ENCODE results near the gene TBC1D4.
"Not testable (repeated sequence)": the region's sequence is repeated elsewhere in the genome, so short reads cannot be mapped to it uniquely, and the experiment has no call there.

TBC1D4 gene

GRCh38 chr13:75324413-75324940, 157.5 kb downstream of the TBC1D4 start:
- DNase-seq (ENCODE audit: low read depth, low spot score): no peak

- DNase-seq (ENCODE audit: low read depth, low spot score): no peak
Observed at GRCh38 chr13:75321084-75321483, 160.9 kb downstream of the TBC1D4 start.

GRCh38 chr13:75319254-75319653, 162.7 kb downstream of the TBC1D4 start:
- no peak for DNase-seq (ENCODE audit: low read depth, low spot score)

- no peak for DNase-seq (ENCODE audit: low read depth, low spot score)
Observed at GRCh38 chr13:75318138-75318833, 163.7 kb downstream of the TBC1D4 start.

DNA sequence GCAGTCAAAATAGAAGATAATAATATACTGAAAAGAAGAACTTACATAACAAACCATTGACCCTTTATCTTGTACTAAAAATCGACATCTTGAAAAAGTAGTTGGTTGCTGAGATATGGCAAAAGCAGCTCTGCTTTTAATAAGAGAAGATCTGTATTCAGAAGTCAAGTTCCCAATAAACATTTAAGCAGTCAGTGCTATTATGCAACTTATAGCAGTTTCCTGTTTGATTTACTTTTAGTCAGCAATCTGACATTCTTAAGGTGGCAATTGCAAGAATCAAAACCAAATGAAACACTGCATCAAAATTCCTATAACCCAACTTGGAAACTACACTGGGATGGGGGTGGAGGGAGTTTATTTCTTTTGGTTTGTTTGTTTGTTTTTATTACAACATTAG, 165.5 kb downstream of the TBC1D4 start:
- DNase-seq (ENCODE audit: low read depth, low spot score): no peak

DNA sequence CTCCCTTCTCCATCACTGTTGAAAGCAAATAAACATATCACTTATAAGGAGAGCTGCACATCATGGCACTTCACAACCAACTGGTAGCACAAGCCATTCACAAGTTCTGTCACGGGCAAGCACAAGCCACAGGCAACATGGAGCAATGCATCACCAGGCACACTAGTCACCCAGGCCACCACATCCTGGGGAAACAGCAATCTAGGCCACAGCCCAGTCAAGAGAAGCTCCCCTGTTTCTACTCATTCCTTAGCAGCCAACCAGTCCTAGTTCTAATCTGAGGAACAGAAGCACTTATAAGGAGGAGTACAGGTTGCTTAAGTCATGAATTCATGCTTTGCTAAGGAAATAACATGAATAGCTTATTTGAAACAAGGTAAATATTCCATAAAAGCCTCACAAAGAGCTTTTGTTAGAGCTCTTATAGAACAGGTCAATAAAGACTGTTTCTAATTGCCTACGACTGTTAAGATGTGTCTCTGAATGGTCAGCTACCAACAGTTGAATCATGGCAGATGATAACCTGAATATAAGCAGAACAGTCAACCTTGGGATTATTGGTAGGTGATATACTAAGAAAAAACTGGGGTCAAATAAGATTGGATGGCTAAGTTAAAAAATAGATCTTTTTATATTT, 169.0 kb downstream of the TBC1D4 start:
- no peak for DNase-seq (ENCODE audit: low read depth, low spot score)

DNA sequence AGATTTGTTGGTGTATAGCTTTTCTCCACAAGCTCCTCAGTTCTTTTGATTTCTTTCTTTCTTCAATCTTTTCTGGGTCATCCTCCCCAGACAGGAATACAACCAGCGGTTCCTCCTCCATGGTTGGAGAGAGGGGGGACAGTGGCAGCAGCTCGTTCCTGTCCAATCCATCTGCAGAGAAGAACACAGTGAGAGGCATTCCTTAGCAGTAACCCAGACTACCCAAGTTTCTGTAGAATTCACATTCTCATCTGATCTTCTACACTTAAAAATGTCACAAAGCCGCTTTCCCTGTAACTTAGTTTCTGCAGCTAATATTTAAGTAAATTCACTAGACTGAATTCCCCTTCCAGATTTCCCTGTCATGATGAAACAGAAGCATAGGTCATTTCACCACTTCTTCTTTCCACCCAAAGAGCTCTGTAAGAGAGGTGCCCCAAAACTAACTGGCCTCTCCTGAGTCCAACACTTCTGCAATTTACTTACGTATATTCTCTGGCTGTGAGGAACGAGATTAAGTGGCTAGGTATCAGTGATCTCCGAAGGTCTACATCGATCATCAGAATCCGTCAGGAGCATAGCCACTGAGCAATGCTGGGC, 171.9 kb downstream of the TBC1D4 start:
- no peak for DNase-seq (ENCODE audit: low read depth, low spot score)

- DNase-seq (ENCODE audit: low read depth, low spot score): no peak
Observed at GRCh38 chr13:75308222-75308621, 173.7 kb downstream of the TBC1D4 start.

GRCh38 chr13:75307370-75307949, 174.5 kb downstream of the TBC1D4 start:
- no peak for DNase-seq (ENCODE audit: low read depth, low spot score)

DNA sequence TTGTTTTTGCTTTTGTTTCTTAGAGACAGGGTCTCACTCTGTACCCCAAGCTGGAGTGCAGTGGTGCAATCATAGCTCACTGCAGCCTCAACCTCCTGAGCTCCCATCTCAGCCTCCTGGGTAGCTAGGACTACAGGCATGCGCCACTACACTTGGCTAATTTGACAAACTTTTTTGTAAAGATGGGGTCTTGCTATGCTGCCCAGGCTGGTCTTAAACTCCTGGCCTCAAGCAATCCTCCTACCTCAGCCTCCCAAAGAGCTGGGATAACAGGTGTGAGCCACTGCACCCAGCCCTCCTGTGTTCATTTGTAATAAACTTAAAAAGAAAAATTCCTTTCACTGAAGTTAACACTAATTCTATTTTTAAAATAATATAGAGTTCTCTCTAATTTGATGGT, 175.0 kb downstream of the TBC1D4 start:
- DNase-seq (ENCODE audit: low read depth, low spot score): not testable (repeated sequence)

GRCh38 chr13:75305059-75305458, 176.9 kb downstream of the TBC1D4 start:
- DNase-seq (ENCODE audit: low read depth, low spot score): no peak

DNA sequence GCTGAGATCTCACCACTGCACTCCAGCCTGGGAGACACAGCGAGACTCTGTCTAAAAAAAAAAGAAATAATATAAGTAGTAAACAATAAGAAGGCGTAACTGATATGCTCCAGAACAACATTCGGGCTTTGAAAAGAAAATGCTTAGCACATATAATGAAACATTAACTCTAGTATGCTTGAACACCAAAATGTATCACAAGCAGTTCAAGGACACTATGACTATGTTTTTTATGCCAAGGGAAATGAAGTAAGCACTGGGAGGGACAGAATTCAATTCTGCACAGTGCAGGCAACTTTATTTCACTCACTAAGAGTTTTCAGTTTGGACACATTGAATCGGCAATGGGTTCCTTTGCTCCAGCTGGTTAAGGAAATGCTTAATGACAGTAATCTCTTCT, 178.7 kb downstream of the TBC1D4 start:
- no peak for DNase-seq (ENCODE audit: low read depth, low spot score)

DNA sequence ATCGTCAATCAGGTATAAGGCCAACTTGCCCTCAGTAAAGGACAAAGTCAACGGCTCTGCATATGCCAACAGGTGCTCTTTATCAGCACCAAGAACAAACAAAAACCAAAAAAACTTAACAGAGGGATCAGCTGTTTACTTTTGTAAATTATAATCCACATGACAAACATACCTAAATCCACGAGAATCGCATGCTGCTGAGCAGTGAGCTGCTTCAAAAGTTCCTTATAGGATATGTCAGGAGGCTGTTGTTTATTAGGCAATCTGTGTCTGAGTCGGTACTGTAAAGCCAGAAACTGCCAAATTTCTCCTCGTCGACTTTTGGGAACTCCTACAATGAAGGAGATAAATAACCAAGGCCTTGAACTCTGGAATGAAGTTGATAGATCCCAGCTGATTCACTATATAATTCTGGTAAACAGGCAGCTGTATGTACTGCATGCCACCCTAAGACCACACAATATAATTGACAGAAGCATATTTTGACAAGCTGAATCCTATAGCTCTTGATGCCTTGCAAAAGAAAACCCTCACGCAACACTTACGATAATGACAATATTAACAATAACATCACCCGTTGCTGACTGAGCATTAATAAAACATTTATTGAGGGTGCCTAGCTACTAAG, 179.8 kb downstream of the TBC1D4 start:
- DNase-seq (ENCODE audit: low read depth, low spot score): no peak

GRCh38 chr13:75299913-75300862, 181.8 kb downstream of the TBC1D4 start:
- DNase-seq (ENCODE audit: low read depth, low spot score): no peak

- no peak for DNase-seq (ENCODE audit: low read depth, low spot score)
Observed at GRCh38 chr13:75299246-75299645, 182.7 kb downstream of the TBC1D4 start.

- DNase-seq (ENCODE audit: low read depth, low spot score): no peak
Observed at GRCh38 chr13:75296641-75297040, 185.3 kb downstream of the TBC1D4 start.

DNA sequence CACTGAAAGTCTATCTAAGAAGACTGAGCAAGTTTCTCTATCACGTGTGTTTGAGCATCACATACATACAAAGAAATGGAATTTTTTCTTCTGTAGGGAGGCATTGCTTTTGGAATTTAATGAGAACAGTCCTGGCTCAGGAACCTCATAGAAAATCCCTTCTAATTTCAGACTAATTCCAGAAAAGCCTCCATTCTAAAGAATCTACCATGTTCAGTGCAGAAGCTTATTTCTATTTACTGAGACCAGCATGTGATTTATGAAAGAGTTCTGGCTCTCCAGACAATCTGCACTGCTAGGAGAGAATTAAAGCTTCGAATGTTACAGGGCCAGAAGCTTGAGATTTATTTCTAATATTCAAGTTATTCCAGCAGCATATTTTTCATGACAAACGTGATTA, 186.8 kb downstream of the TBC1D4 start:
- DNase-seq (ENCODE audit: low read depth, low spot score): no peak

GRCh38 chr13:75294110-75294509, 187.9 kb downstream of the TBC1D4 start:
- DNase-seq (ENCODE audit: low read depth, low spot score): no peak

DNA sequence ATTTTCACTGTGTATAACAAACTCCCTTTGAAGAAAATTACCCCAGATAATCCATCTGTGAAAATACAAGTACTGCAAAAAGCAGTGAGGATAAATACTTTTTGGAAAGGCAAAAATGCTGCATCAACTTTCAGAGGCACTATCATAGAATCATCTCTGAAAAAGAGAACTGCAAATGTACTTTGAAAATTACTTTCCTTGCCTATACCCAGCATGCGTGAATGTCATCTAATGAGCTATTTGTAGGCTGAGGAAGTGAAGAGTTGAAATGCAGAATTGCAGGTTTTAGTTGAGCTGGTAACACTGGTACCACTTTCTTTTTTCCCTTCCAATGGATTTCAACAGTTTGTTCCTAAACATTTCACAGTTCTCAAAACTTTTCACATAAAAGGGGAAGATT, 196.7 kb downstream of the TBC1D4 start:
- DNase-seq (ENCODE audit: low read depth, low spot score): no peak

DNA sequence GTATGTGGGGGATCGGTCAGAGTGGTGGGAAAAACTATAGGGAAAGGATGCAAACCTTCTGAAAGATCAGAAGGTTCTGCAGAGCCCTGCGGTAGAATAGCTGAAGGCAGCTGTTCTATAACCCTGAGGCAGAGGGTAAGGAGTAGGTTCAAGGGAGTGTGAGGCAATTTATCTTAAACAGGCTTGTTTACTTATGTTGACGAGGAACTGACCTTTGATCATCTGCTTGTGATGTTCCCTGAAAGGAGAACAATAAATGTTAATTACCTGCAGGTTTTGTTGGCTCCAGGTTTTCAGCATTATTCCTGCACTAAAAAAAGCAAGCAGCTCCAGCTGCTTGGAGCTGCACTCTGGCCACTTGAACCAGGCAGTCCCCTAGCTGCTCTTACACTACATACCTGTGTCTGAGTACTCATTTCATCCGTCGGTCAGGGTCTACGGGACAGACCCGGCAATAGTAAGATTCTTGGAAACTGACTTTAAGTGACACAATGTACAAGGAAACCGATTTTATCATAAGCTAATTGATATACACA, 202.1 kb downstream of the TBC1D4 start:
- DNase-seq (ENCODE audit: low read depth, low spot score): no peak

DNA sequence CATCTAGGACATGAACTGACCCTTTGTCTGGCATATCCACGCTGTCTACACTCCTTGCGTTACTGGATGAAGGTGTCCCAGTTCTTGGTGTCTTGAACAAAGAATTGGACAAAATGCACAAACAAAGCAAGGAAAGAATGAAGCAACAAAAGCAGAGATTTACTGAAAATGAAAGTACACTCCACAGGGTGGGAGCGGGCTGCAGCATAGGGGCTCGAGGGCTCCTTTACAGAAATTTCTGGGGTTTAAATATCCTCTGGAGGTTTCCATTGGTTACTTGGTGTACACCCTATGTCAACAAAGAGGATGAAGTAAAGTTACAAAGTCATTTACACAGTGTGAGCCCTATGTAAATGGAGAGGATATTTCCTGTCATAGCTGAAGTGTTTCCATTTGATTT, 208.3 kb downstream of the TBC1D4 start:
- not testable (repeated sequence) for DNase-seq (ENCODE audit: low read depth, low spot score)
